Esophagus squamous epithelium (tissue), 4 donors: ENCODE results near the gene PTPRD.

Source experiments
- POLR2A ChIP-seq, 4 donors: fragments of 450-650 bp; IDR thresholded peaks; one replicate each; pipeline ENCODE4 v1.6.1; 2017; ENCODE audit warnings: antibody characterized with exemption in 4 of 4, mild to moderate bottlenecking in 4 of 4, moderate library complexity in 3 of 4
- TF ChIP-seq, protein P1 (sequence below), 6 experiments: fragments of 450-650 bp in 4 of 6; fragments of 200-600 bp in 2 of 6; sonication (generic) in 2 of 6; IDR thresholded peaks; one replicate each; pipeline ENCODE4 v1.5.1; 2016 to 2019; ENCODE audit warnings: antibody characterized with exemption in 6 of 6, mild to moderate bottlenecking in 4 of 6, moderate library complexity in 4 of 6

- TF ChIP-seq, protein P1, sequence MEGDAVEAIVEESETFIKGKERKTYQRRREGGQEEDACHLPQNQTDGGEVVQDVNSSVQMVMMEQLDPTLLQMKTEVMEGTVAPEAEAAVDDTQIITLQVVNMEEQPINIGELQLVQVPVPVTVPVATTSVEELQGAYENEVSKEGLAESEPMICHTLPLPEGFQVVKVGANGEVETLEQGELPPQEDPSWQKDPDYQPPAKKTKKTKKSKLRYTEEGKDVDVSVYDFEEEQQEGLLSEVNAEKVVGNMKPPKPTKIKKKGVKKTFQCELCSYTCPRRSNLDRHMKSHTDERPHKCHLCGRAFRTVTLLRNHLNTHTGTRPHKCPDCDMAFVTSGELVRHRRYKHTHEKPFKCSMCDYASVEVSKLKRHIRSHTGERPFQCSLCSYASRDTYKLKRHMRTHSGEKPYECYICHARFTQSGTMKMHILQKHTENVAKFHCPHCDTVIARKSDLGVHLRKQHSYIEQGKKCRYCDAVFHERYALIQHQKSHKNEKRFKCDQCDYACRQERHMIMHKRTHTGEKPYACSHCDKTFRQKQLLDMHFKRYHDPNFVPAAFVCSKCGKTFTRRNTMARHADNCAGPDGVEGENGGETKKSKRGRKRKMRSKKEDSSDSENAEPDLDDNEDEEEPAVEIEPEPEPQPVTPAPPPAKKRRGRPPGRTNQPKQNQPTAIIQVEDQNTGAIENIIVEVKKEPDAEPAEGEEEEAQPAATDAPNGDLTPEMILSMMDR (IDR thresholded peaks at IDR 0.05) = no peak
- no peak for TF ChIP-seq POLR2A (IDR thresholded peaks at IDR 0.05)
Observed at GRCh38 chr9:8633784-8634183, 1979.0 kb downstream of the PTPRD start.
